HG02981 (cell line): ENCODE measurements around the gene PDE6G.
"Not testable (repeated sequence)": the region's sequence is repeated elsewhere in the genome, so short reads cannot be mapped to it uniquely, and the experiment has no call there.

Source experiments
- ATAC-seq: cut with Tn5 transposase; IDR thresholded peaks from one replicate; pipeline ENCODE4 v1.9.1; 2021; ENCODE audit warnings: mild to moderate bottlenecking, moderate library complexity; ENCODE audit not compliant: unreplicated experiment

The PDE6G gene

GRCh38 chr17:81635973-81636504 lies 20.3 kb downstream of the PDE6G start:
- peak; percentile 9 for ATAC-seq

GRCh38 chr17:81635431-81635830 lies 20.9 kb downstream of the PDE6G start:
- no peak for ATAC-seq

- no peak for ATAC-seq
Measured at GRCh38 chr17:81631482-81631881, 24.9 kb downstream of the PDE6G start.

DNA sequence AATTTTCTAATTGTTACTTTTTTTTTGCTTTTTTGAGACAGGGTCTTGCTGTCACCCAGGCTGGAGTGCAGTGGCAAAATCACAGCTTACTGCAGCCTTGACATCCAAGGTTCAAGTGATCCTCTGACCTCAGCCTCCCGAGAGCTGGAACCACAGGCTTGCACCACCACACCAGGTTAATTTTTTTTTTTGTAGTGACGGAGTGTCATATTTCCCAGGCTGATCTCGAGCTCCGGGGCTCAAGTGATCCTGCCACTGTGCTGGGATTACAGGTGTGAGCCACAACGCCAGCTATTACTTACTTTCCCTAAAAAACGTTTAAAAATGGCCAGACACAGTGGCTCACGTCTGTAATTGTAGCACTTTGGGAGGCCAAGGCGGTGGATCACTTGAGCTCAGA lies 26.1 kb downstream of the PDE6G start:
- no peak for ATAC-seq

DNA sequence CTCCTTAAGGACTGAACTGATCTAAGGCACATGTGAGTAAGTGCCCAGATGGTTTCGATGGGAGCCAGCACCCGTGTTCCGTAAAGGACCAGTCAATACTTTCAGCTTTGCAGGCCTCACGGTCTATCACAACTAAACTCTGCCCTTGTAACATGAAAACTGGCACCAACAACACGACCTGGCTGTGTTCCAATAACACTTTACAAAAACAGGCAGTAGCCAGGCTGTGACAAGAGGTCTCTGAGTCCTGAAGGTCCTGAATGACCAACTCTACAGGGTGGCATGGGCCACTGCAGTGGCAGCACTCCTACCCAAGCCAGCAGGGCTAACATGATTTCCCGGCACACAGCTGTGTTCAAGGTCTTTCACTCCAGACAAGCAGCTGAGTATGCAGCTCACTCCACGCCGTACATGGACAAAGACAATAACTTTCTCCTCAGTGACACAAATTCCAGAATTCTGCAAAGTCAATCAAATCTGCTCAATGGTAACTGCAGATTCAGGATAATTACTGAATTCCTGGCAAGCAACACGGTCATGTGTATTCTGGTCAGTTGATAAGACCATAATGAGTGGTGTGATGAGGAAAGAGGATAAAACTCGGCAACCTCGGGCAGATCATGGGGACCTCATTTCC lies 34.7 kb downstream of the PDE6G start:
- no peak for ATAC-seq

DNA sequence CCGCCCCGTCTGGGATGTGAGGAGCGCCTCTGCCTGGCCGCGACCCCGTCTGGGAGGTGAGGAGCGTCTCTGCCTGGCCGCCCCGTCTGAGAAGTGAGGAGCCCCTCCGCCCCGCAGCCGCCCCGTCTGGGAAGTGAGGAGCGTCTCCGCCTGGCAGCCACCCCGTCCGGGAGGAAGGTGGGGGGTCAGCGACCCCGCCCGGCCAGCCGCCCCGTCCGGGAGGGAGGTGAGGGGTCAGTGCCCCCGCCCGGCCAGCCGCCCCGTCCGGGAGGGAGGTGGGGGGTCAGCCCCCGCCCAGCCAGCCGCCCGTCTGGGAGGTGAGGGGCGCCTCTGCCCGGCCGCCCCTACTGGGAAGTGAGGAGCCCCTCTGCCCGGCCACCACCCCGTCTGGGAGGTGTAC lies 38.0 kb downstream of the PDE6G start:
- ATAC-seq: not testable (repeated sequence)

DNA sequence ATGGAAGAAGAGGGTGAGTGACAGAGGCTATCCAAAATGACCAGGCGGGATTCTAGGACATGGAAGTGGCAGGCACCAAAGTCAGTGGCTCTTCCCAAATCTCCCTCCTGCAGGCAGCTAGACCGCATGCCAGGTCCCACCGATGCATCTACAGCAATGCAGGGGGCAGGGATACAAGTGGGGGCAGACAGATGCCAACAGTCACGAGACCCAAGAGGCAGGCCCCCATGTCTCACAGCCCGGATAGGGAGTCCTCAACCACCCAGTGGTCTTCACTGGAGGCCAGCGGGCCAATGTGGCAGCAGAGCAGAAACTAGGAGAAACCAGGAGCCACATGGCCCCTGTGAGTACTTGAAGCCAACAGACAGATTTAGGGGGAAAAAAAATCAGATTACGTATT lies 39.5 kb downstream of the PDE6G start:
- no peak for ATAC-seq

GRCh38 chr17:81615401-81615930 lies 40.9 kb downstream of the PDE6G start:
- no peak for ATAC-seq

DNA sequence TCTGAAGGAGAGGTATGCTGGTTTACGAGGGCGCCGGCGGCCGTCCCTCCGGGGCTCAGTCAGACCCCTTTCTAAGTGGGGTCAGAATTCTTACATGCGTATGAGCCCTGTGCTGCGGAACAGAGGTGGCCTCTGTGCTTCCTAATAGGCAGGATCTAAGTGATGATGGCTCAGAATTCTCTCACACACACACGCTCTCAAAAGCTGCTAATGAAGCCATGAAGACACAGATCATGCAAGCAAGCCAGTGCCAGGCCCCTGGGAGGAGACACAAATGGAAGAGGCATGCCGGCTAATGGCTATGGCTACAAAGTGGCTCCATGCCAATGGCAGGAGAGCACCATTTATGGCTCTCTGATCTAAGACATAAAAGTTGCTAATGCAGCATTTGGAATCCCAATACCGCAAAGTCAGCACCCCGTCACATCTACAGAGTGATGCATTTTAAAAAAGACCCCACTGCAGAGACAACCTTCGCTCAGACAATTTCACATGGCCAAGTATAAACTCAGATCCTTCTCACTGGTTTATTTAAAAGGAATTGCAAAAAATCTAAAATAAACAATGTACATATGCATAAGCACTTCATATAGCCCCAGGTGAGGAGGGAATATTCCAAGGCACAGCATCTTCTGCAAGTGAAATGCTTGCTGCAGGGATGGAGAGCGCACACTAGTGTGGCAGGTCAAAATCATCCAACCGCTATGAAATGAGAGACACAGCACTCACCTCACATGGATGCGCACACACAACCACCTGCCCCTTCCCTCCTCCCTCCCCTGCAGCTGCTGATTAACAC lies 44.0 kb downstream of the PDE6G start:
- no peak for ATAC-seq

DNA sequence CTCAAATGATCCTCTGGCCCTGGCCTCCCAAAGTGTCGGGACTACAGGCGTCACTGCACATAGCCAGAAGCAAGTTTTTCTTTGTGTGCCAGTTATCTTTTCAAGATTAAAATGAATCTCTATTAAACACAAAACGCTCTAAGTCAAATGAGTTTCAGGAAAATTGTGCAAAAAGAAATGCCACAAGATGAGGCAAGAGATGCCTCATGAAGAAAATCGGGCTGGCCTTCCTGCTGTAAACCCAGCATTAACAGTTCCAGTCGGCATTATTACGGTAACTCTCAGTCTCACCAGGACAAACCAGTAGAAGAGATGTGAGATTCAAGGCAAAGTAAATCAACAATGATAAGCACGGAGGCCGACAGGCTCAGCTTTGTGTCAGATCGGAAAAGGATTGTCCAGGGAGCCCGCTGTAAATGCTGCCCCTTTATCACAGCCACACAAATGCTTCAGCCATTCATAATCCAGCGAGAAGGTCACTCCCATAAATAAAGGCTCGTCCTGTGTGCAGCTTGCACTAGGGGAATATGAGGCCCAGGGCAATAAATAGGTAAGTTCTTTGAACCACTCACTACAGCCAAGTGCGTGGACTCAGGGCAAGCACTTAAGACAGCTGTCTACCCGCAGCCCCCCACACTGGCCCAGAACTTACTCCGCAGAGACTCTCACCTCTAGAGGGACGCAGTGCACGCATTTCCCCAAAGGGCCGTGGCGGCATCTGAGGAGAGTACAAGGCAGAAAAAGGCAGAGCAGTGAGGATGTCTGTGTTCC lies 46.6 kb downstream of the PDE6G start:
- ATAC-seq: no peak

DNA sequence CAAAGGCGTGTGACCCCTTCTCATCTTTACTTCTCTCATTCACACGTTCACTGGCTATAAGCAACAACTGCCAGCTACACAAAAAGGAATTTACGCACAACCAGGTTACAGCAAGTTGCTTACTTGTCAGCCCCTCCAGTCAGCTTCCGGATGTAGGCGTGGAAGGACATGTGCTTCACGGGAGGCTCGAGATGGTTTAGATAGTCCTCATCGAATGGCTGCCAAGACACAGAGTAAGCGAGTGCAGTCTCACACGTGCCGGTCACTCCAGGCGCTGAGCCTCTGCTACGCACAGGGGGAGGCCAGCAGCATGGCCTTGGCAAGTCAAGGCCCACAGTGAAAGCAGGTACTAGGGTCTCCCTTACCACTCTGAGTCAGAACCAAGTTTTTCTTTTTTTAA lies 47.7 kb downstream of the PDE6G start:
- no peak for ATAC-seq

GRCh38 chr17:81608082-81608481 lies 48.3 kb downstream of the PDE6G start:
- ATAC-seq: no peak

GRCh38 chr17:81607431-81607830 lies 48.9 kb downstream of the PDE6G start:
- no peak for ATAC-seq

- ATAC-seq: no peak
Measured at GRCh38 chr17:81603846-81604610, 52.3 kb downstream of the PDE6G start.

DNA sequence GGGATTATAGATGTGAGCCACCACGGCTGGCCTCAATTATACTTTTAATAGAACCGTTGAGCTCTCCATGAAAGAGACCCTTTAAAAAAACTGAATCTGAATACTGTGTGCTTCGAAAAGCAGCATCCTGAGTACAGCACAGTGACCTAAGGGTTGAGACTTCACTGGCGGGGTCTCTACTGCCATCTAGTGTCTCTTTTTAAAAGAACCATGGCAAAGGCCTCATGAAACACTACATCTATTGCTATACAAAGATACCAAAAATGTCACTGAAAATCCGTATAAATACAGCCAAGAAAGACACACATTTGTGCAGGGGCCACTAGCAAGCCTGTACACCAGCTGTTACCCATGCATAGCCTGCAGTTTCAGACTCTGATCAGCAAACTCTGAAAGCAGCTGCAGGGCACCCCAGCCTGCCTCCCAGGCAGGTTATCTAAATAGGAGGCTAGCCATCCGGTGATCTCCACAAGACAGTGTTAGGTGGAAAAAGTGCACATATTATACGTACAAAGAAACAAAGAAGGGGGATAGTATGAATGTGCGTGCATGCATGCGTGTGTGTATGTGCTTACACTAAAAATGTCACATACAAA lies 54.7 kb downstream of the PDE6G start:
- ATAC-seq: no peak
